ENCODE results near the gene PSMC6.
A peak's percentile ranks its signal among the peaks of the same experiment; 100 is the strongest.

The PSMC6 gene

GRCh38 chr14:52706724-52707706 lies at the start of gene PSMC6:
TSS of gene PSMC6 (plus strand) at chr14:52707200. CDS start at chr14:52707220, 20 bp downstream.
- peak; percentile 71 for DNase-seq (ENCODE audit: low read depth)
- peak within 1 kb of the TSS; percentile 69 for H3K4me3 ChIP-seq (ENCODE audit: low read depth, low read length)
- TF ChIP-seq CTCF (IDR thresholded peaks at IDR 0.05; ENCODE audit: low read depth, low read length, missing control alignments) = no peak

- no peak for TF ChIP-seq CTCF (IDR thresholded peaks at IDR 0.05; ENCODE audit: low read depth, low read length, missing control alignments)
- H3K4me3 ChIP-seq (ENCODE audit: low read depth, low read length) = no peak overlapping the region
- DNase-seq (ENCODE audit: low read depth) = no peak
Observed at GRCh38 chr14:52660325-52660724, 46.7 kb upstream of the PSMC6 start.

GRCh38 chr14:52660832-52661231 lies 46.2 kb upstream of the PSMC6 start:
- no peak for DNase-seq (ENCODE audit: low read depth)
- H3K4me3 ChIP-seq (ENCODE audit: low read depth, low read length) = no peak overlapping the region
- no peak for TF ChIP-seq CTCF (IDR thresholded peaks at IDR 0.05; ENCODE audit: low read depth, low read length, missing control alignments)

- no peak for TF ChIP-seq CTCF (IDR thresholded peaks at IDR 0.05; ENCODE audit: low read depth, low read length, missing control alignments)
- no peak overlapping the region for H3K4me3 ChIP-seq (ENCODE audit: low read depth, low read length)
- DNase-seq (ENCODE audit: low read depth) = no peak
Observed at GRCh38 chr14:52661314-52661713, 45.7 kb upstream of the PSMC6 start.

- no peak for DNase-seq (ENCODE audit: low read depth)
- TF ChIP-seq CTCF (IDR thresholded peaks at IDR 0.05; ENCODE audit: low read depth, low read length, missing control alignments) = no peak
- H3K4me3 ChIP-seq (ENCODE audit: low read depth, low read length) = no peak overlapping the region
Observed at GRCh38 chr14:52663850-52664249, 43.1 kb upstream of the PSMC6 start.

GRCh38 chr14:52678591-52678990 lies 28.4 kb upstream of the PSMC6 start:
- peak; percentile 46 for TF ChIP-seq CTCF (IDR thresholded peaks at IDR 0.05; ENCODE audit: low read depth, low read length, missing control alignments)
- DNase-seq (ENCODE audit: low read depth) = no peak
- no peak overlapping the region for H3K4me3 ChIP-seq (ENCODE audit: low read depth, low read length)
